ENCODE measurements around the gene WDFY3. TPM values are rescaled to one million over a fixed set of nuclear protein-coding genes. Genes with fewer than 3 reads are reported as not detected.

Gene WDFY3
- total RNA-seq, 1 donor from 2014 or later, result 89.5 TPM

DNA sequence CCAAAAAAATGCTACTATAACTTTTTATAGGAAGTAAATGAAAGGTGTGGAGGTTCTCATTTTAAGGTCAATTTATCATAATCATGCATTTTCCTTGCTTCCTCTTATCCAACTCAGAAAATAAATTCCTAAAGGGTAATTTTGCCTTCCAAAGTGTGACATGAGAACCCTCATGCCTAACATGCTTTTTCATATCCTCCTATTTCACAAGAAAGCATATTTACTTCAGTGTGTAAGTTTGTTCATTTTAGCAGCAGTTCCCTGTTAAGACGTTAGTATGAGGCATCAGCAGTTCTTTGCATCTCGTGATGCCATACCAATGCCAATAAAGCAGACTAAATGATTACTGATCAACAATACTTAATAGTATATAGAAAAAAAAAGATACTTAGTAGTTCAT lies 18.4 kb downstream of the WDFY3 start:
- Mint-ChIP-seq H3K27me3 (ENCODE audit: low read depth, unreplicated experiment) (no peaks in the 10 kb centered on the region), H3K4me1 (ENCODE audit: low read depth, unreplicated experiment) (peaks cover 19% of the 10 kb centered on the region), H3K27ac (ENCODE audit: unreplicated experiment) (no peak overlapping the region), H3K36me3 (ENCODE audit: low read depth, unreplicated experiment) (peaks cover under 1% of the 10 kb centered on the region), H3K4me3 (ENCODE audit: unreplicated experiment) (no peak overlapping the region), H3K9me3 (ENCODE audit: unreplicated experiment) (peaks cover under 1% of the 10 kb centered on the region)
- no peaks in the 10 kb centered on the region for H3K27me3 ChIP-seq (ENCODE audit: insufficient read depth, low read length)
- DNase-seq (ENCODE audit: low read depth), result no peak
- H2AFZ ChIP-seq (ENCODE audit: low read depth, low read length), result no peak overlapping the region
- H3K79me2 ChIP-seq (ENCODE audit: insufficient read depth, low read length), result peaks cover 95% of the 10 kb centered on the region
- no peaks in the 10 kb centered on the region for H3K9me3 ChIP-seq (ENCODE audit: insufficient read depth, low read depth, low read length)
- H3K4me1 ChIP-seq (ENCODE audit: insufficient read depth, low read length), result peaks cover 13% of the 10 kb centered on the region
- TF ChIP-seq EZH2 (IDR thresholded peaks at IDR 0.05; ENCODE audit: insufficient read depth, low read length), result no peak
- no peak for TF ChIP-seq CTCF (IDR thresholded peaks at IDR 0.05; ENCODE audit: insufficient read depth, low read depth, low read length)
- no peak for FAIRE-seq
- H3K4me2 ChIP-seq (ENCODE audit: low read length), result no peak overlapping the region
- H3K36me3 ChIP-seq (ENCODE audit: insufficient read depth, low read length), result no peaks in the 10 kb centered on the region
- H3K27ac ChIP-seq (ENCODE audit: low read depth, low read length), result no peak overlapping the region
- no peak overlapping the region for H3K9ac ChIP-seq (ENCODE audit: low read length)
- no peak overlapping the region for H3K4me3 ChIP-seq (ENCODE audit: insufficient read depth, low read depth, low read length)
- H4K20me1 ChIP-seq (ENCODE audit: insufficient read depth, low read length), result peaks cover 65% of the 10 kb centered on the region

DNA sequence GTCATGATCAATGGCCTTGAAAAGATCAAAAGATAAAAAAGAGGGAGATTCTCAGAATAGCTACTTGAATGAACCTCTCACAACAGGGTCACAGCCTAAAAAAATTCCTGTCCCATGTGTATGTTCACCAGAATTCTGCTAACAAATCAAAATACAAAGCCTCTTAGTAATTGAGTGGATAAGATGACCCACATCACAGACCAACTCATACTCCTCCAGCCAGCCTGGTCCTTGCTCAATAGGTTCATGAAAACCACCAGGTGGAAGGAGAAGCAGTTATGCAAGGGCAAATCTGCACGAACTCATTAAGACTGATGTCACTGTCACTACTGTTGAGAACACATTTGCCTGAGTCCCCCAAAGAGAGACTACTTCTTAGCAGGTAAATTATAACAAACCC lies 21.5 kb downstream of the WDFY3 start:
- Histone ChIP-seq H3K4me1 (ENCODE audit: insufficient read depth, low read length) (no peaks in the 10 kb centered on the region), H3K79me2 (ENCODE audit: insufficient read depth, low read length) (peaks cover 95% of the 10 kb centered on the region), H3K27me3 (ENCODE audit: insufficient read depth, low read length) (no peaks in the 10 kb centered on the region), H2AFZ (ENCODE audit: low read depth, low read length) (no peak overlapping the region), H3K27ac (ENCODE audit: low read depth, low read length) (no peak overlapping the region), H3K4me3 (ENCODE audit: insufficient read depth, low read depth, low read length) (no peak overlapping the region), H4K20me1 (ENCODE audit: insufficient read depth, low read length) (peaks cover 42% of the 10 kb centered on the region), H3K36me3 (ENCODE audit: insufficient read depth, low read length) (no peaks in the 10 kb centered on the region), H3K4me2 (ENCODE audit: low read length) (no peak overlapping the region), H3K9me3 (ENCODE audit: insufficient read depth, low read depth, low read length) (no peaks in the 10 kb centered on the region), H3K9ac (ENCODE audit: low read length) (no peak overlapping the region)
- Mint-ChIP-seq H3K9me3 (ENCODE audit: unreplicated experiment) (peaks cover 9% of the 10 kb centered on the region), H3K4me1 (ENCODE audit: low read depth, unreplicated experiment) (peaks cover 8% of the 10 kb centered on the region), H3K36me3 (ENCODE audit: low read depth, unreplicated experiment) (peaks cover 16% of the 10 kb centered on the region), H3K4me3 (ENCODE audit: unreplicated experiment) (no peak overlapping the region), H3K27ac (ENCODE audit: unreplicated experiment) (no peak overlapping the region), H3K27me3 (ENCODE audit: low read depth, unreplicated experiment) (no peaks in the 10 kb centered on the region)
- peak; percentile 34 for DNase-seq (ENCODE audit: low read depth)
- TF ChIP-seq CTCF (IDR thresholded peaks at IDR 0.05; ENCODE audit: insufficient read depth, low read depth, low read length) (no peak), EZH2 (IDR thresholded peaks at IDR 0.05; ENCODE audit: insufficient read depth, low read length) (no peak)
- no peak for FAIRE-seq

DNA sequence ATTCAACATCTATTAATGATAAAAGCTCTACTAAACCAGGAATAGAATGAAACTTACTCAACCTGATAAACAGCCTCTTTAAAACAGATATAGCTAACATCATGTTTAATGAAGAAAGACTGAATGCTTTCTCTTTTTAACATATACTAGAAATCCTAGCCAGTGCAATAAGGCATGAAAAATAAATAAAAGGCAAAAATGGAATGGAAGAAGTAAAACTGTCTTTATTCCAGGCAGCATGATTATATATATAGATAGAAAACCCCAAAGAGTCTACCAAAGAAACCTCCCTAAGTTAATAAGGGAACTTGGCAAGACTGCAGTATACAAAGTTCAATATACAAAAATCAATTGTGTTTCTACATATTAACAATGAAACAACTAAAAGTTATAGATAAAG lies 25.5 kb downstream of the WDFY3 start:
- no peaks in the 10 kb centered on the region for H3K9me3 ChIP-seq (ENCODE audit: insufficient read depth, low read depth, low read length)
- TF ChIP-seq CTCF (IDR thresholded peaks at IDR 0.05; ENCODE audit: insufficient read depth, low read depth, low read length) (no peak), EZH2 (IDR thresholded peaks at IDR 0.05; ENCODE audit: insufficient read depth, low read length) (no peak)
- no peak overlapping the region for H3K4me3 ChIP-seq (ENCODE audit: insufficient read depth, low read depth, low read length)
- Mint-ChIP-seq H3K4me3 (ENCODE audit: unreplicated experiment) (no peak overlapping the region), H3K27me3 (ENCODE audit: low read depth, unreplicated experiment) (no peaks in the 10 kb centered on the region), H3K36me3 (ENCODE audit: low read depth, unreplicated experiment) (peaks cover 16% of the 10 kb centered on the region), H3K27ac (ENCODE audit: unreplicated experiment) (no peak overlapping the region), H3K9me3 (ENCODE audit: unreplicated experiment) (peaks cover 9% of the 10 kb centered on the region), H3K4me1 (ENCODE audit: low read depth, unreplicated experiment) (peaks cover 31% of the 10 kb centered on the region)
- H3K27ac ChIP-seq (ENCODE audit: low read depth, low read length), result no peak overlapping the region
- peaks cover 91% of the 10 kb centered on the region for H3K79me2 ChIP-seq (ENCODE audit: insufficient read depth, low read length)
- peaks cover 20% of the 10 kb centered on the region for H3K4me1 ChIP-seq (ENCODE audit: insufficient read depth, low read length)
- peaks cover 21% of the 10 kb centered on the region for H4K20me1 ChIP-seq (ENCODE audit: insufficient read depth, low read length)
- no peak overlapping the region for H2AFZ ChIP-seq (ENCODE audit: low read depth, low read length)
- H3K27me3 ChIP-seq (ENCODE audit: insufficient read depth, low read length), result no peaks in the 10 kb centered on the region
- DNase-seq (ENCODE audit: low read depth) (no peak), FAIRE-seq (no peak)
- H3K36me3 ChIP-seq (ENCODE audit: insufficient read depth, low read length), result no peaks in the 10 kb centered on the region
- no peak overlapping the region for H3K9ac ChIP-seq (ENCODE audit: low read length)
- no peak overlapping the region for H3K4me2 ChIP-seq (ENCODE audit: low read length)
